Keratinocyte (primary cell): ENCODE measurements around the gene PRKCH. TPM values are rescaled to one million over a fixed set of nuclear protein-coding genes. Genes with fewer than 3 reads are reported as not detected.

Experiments
- DNase-seq: peaks from one replicate; pipeline ENCODE4 v3.0.0-alpha.2; 2011; ENCODE audit warnings: low read depth, missing footprints, low spot score
- FAIRE-seq: peaks from 2 replicates; lab custom pipeline; 2011; peaks lifted over from hg19 to GRCh38; lab: Jason Lieb, UNC
- H2AFZ ChIP-seq: 2 replicates; pipeline ENCODE4 v1.6.0; 2012; ENCODE audit warnings: low read length, control low read depth, inconsistent platforms; ENCODE audit not compliant: control insufficient read depth
- H3K27ac ChIP-seq: 2 replicates; pipeline ENCODE4 v1.5.1; 2011; ENCODE audit warnings: low read length; ENCODE audit not compliant: control insufficient read depth, insufficient read depth
- H3K27me3 ChIP-seq: 3 replicates; pipeline ENCODE4 v1.6.0; 2011; ENCODE audit warnings: low read length; ENCODE audit not compliant: control insufficient read depth, insufficient read depth; ENCODE audit errors: extremely low read depth
- H3K36me3 ChIP-seq, 2 experiments: 2 replicates in 1 of 2; 3 replicates in 1 of 2; pipeline ENCODE4 v1.5.1; 2011; ENCODE audit warnings: low read length in 2 of 2, mild to moderate bottlenecking in 1 of 2; ENCODE audit not compliant: control insufficient read depth in 2 of 2, insufficient read depth in 2 of 2; ENCODE audit errors: extremely low read depth in 1 of 2
- H3K4me1 ChIP-seq: 3 replicates; pipeline ENCODE4 v1.5.1; 2011; ENCODE audit warnings: low read length; ENCODE audit not compliant: control insufficient read depth, insufficient read depth; ENCODE audit errors: extremely low read depth
- H3K4me2 ChIP-seq: 3 replicates; pipeline ENCODE4 v1.6.0; 2011; ENCODE audit warnings: low read depth, low read length; ENCODE audit not compliant: control insufficient read depth, insufficient read depth; ENCODE audit errors: extremely low read depth
- H3K4me3 ChIP-seq, 3 experiments: fragments of 200-600 bp in 1 of 3; sonication (generic) in 1 of 3; 2 replicates in 2 of 3; 3 replicates in 1 of 3; pipeline ENCODE4 v1.5.1; 2011 to 2016; ENCODE audit warnings: low read length in 3 of 3, mild to moderate bottlenecking in 3 of 3, control low read depth in 2 of 3, inconsistent platforms in 1 of 3, low read depth in 1 of 3, mixed read lengths in 1 of 3, mixed run types in 1 of 3, moderate library complexity in 1 of 3; ENCODE audit not compliant: control insufficient read depth in 2 of 3, insufficient read depth in 2 of 3; ENCODE audit errors: extremely low read depth in 1 of 3
- H3K79me2 ChIP-seq: 2 replicates; pipeline ENCODE4 v1.6.0; 2012; ENCODE audit warnings: low read length; ENCODE audit not compliant: control insufficient read depth, insufficient read depth
- H3K9ac ChIP-seq: 3 replicates; pipeline ENCODE4 v1.6.0; 2011; ENCODE audit warnings: low read length; ENCODE audit not compliant: control insufficient read depth, insufficient read depth; ENCODE audit errors: extremely low read depth
- H3K9me1 ChIP-seq: 3 replicates; pipeline ENCODE4 v1.6.0; 2011; ENCODE audit warnings: low read length; ENCODE audit not compliant: control insufficient read depth, insufficient read depth; ENCODE audit errors: extremely low read depth
- H3K9me3 ChIP-seq: 2 replicates; pipeline ENCODE4 v1.5.1; 2012; ENCODE audit warnings: low read depth, low read length; ENCODE audit not compliant: control insufficient read depth
- H4K20me1 ChIP-seq: 3 replicates; pipeline ENCODE4 v1.6.0; 2011; ENCODE audit warnings: low read length; ENCODE audit not compliant: control insufficient read depth, insufficient read depth; ENCODE audit errors: extremely low read depth
- EZH2 ChIP-seq: IDR thresholded peaks from one replicate; pipeline ENCODE4 v1.6.1; 2012; ENCODE audit warnings: inconsistent platforms, mild to moderate bottlenecking, low read length, moderate library complexity
- dilution Hi-C: fragments of 300-500 bp; cut with MboI; formaldehyde crosslinking; loops from one replicate; pipeline ENCODE4 v1.7.0; 2020; ENCODE audit warnings: low sequenced_read_pairs; ENCODE audit not compliant: extremely low pct_ligation_motif_present
- polyA plus RNA-seq, 5 experiments: library from polyadenylated mRNA; depleted of rRNA in 3 of 5; stranded (reverse) in 3 of 5; stranded (forward) in 1 of 5; unstranded in 1 of 5; fragments of >200 nt; gene quantifications; 1 replicate in 1 of 5; 2 replicates in 3 of 5; 3 replicates in 1 of 5; pipeline versions ENCODE4 v1.2.1 to v1.2.3, GENCODE V29; 2011 to 2012; ENCODE audit warnings: missing spikeins in 2 of 5, low read depth in 1 of 5, low replicate concordance in 1 of 5
- TF ChIP-seq, protein P1 (sequence below), 3 experiments: IDR thresholded peaks in 1 of 3; conservative IDR thresholded peaks in 1 of 3; optimal IDR thresholded peaks in 1 of 3; 2 replicates in 2 of 3; 3 replicates in 1 of 3; pipeline versions ENCODE3 to v1.5.1; 2011; ENCODE audit warnings: low read length in 3 of 3, mild to moderate bottlenecking in 3 of 3, moderate library complexity in 2 of 3, control low read depth in 1 of 3, inconsistent platforms in 1 of 3; ENCODE audit not compliant: insufficient read depth in 2 of 3; ENCODE audit errors: extremely low read depth in 1 of 3

Gene PRKCH
- polyA plus RNA-seq, 1 donor (not counting 4 experiments of a cell fraction or from before 2014, with no cell fraction given) = 13.7 TPM

DNA sequence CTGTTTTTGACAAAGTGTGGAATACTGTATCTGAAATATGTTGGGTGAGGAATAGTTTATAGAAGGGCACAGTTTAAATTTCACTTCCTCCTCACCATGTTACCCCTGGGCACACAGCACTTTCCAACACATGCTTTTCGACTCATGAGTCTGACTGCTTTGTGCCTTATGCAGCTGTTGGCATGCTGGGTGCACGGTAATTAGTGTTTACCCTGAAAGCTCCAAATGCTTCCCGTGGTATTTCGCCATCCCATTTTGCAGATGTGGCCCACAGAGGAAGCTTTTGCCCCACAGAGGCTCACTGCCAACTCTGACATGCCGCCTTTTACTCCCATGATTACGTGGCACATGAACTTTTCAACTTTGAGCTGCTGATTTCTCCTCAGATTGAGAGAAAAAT is 168.6 kb downstream of the PRKCH start:
- H3K36me3 ChIP-seq = no peaks in the 10 kb centered on the region
- H3K27ac ChIP-seq = no peak overlapping the region
- dilution Hi-C loops = no loop called here
- H3K9me1 ChIP-seq = no peaks in the 10 kb centered on the region
- H2AFZ ChIP-seq = no peak overlapping the region
- no peak overlapping the region for H3K9ac ChIP-seq
- H3K4me3 ChIP-seq = no peak overlapping the region
- FAIRE-seq (no peak), DNase-seq (no peak)
- H3K4me2 ChIP-seq = no peak overlapping the region
- no peaks in the 10 kb centered on the region for H3K27me3 ChIP-seq
- no peaks in the 10 kb centered on the region for H3K79me2 ChIP-seq
- no peaks in the 10 kb centered on the region for H3K9me3 ChIP-seq
- TF ChIP-seq EZH2 = no peak
- TF ChIP-seq, protein P1, sequence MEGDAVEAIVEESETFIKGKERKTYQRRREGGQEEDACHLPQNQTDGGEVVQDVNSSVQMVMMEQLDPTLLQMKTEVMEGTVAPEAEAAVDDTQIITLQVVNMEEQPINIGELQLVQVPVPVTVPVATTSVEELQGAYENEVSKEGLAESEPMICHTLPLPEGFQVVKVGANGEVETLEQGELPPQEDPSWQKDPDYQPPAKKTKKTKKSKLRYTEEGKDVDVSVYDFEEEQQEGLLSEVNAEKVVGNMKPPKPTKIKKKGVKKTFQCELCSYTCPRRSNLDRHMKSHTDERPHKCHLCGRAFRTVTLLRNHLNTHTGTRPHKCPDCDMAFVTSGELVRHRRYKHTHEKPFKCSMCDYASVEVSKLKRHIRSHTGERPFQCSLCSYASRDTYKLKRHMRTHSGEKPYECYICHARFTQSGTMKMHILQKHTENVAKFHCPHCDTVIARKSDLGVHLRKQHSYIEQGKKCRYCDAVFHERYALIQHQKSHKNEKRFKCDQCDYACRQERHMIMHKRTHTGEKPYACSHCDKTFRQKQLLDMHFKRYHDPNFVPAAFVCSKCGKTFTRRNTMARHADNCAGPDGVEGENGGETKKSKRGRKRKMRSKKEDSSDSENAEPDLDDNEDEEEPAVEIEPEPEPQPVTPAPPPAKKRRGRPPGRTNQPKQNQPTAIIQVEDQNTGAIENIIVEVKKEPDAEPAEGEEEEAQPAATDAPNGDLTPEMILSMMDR (optimal IDR thresholded peaks at IDR 0.05 in 1 of 3, IDR thresholded peaks at IDR 0.05 in 1 of 3, conservative IDR thresholded peaks at IDR 0.05 in 1 of 3; ENCODE audit: extremely low read depth in 1 of 3, insufficient read depth in 2 of 3, low read length in 3 of 3) = no peak
- H3K4me1 ChIP-seq = peaks cover 11% of the 10 kb centered on the region
- no peaks in the 10 kb centered on the region for H4K20me1 ChIP-seq

DNA sequence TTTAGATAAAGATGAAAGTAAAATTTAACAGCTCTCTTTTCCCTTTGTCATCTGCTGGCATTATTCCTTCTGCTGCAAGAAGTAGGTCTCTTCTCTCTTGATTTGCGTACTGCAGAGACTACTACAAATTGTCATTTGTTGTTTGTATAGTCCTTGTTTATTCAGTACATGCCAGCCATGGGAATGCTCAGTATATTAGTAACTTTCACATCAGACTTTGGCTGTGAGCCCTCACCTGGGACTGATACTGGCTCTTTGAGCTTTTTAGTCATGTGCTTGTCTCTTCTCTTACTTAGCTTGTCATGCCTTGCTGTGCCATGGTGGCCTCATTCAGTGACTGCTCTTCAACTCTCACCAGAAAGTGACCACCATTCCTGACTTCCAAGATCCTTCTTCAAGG is 169.8 kb downstream of the PRKCH start:
- TF ChIP-seq EZH2 = no peak
- TF ChIP-seq, protein P1 (optimal IDR thresholded peaks at IDR 0.05 in 1 of 3, IDR thresholded peaks at IDR 0.05 in 1 of 3, conservative IDR thresholded peaks at IDR 0.05 in 1 of 3; ENCODE audit: extremely low read depth in 1 of 3, insufficient read depth in 2 of 3, low read length in 3 of 3) = no peak
- Histone ChIP-seq H3K9me3 (no peaks in the 10 kb centered on the region), H3K4me2 (no peak overlapping the region), H3K4me1 (peaks cover 11% of the 10 kb centered on the region), H2AFZ (no peak overlapping the region), H3K4me3 (no peak overlapping the region), H3K36me3 (no peaks in the 10 kb centered on the region), H3K27me3 (no peaks in the 10 kb centered on the region), H3K9ac (no peak overlapping the region), H3K9me1 (no peaks in the 10 kb centered on the region), H3K79me2 (no peaks in the 10 kb centered on the region), H3K27ac (no peak overlapping the region), H4K20me1 (no peaks in the 10 kb centered on the region)
- FAIRE-seq (no peak), DNase-seq (no peak)
- dilution Hi-C loops = no loop called here
